NCI-H460 (cell line): ENCODE results near the gene SPOCK3. TPM values are rescaled to one million over a fixed set of nuclear protein-coding genes. Genes with fewer than 3 reads are reported as not detected.
"Not testable (repeated sequence)": the region's sequence is repeated elsewhere in the genome, so short reads cannot be mapped to it uniquely, and the experiment has no call there.

Source experiments
- DNase-seq: peaks from one replicate; pipeline ENCODE4 v3.0.0-alpha.2; 2016; ENCODE audit warnings: low read depth; ENCODE audit errors: extremely low read depth
- total RNA-seq: library from RNA; depleted of rRNA; stranded (reverse); fragments of >200 nt; shearing (Covaris generic); gene quantifications from 2 replicates; pipeline ENCODE4 v1.2.3, GENCODE V29; 2014

The SPOCK3 gene
- total RNA-seq, 1 experiment from 2014 or later: 0.20 TPM

DNA sequence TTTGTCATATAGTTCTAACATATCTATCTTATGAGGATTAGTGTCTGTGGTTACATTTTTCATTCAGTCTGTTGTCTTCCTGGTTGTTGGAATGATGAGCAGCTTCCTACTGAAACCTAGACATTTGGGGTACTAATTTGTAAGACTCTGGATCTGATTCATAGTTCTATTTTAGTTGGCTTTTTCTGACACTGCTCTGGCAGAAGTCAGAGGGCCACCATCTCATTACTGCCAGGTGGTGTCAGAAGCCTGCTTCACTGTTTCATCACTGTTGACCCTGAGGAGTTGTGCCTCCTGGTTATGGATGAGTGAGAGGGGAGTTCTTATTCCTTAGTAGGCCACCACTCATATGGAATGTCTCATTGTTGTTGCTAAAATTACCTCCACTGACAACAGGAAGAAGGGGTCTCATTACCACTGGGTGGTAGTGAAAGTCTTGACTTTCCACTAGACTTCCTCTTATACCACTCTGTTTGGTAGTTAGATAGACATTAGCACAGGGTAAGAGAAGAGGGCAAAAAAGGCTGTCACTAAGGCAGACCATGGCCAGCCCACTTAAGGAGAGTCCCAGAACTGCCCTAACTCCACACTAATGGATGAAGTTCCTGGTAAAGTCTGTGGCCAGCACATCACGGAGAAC, 395.2 kb downstream of the SPOCK3 start:
- DNase-seq: no peak

DNA sequence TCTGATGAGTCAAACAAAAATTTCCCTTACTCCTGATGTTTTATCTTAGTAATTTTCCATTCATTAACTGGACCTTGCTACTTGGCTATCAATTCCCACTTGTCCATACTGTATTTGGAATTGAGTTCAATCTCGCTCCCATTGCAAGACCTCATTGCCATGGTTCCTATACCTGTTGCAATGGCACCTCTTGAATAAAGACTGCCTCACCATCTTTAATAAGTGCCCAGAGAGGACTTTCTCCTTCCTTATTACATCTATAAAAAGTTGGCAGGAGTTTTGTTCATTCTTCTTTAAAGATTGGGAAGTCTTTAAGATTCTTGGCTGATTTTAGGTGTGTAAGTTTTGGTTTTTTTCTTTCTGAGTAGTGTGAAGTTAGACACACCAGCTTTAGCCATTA, 397.4 kb downstream of the SPOCK3 start:
- no peak for DNase-seq

DNA sequence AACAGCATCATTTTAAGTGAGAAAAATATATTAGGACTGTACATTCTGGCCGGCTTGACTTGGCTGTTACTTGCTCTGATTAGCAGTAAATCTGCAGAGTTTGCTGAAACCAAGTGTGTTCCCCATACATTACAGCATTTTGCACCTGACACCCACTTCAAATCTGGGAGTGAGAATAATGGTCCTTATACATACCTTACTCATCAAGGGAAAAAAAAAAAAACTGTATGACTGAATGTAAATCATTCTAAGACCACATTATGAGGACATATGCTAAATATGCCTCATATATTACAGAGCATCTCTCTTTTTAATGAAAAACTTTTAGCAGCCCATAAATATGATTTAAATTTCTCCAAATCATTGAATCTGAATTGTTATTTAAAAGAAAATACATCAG, 406.7 kb downstream of the SPOCK3 start:
- DNase-seq: no peak

GRCh38 chr4:166827167-166827566, 407.1 kb downstream of the SPOCK3 start:
- DNase-seq: no peak

DNA sequence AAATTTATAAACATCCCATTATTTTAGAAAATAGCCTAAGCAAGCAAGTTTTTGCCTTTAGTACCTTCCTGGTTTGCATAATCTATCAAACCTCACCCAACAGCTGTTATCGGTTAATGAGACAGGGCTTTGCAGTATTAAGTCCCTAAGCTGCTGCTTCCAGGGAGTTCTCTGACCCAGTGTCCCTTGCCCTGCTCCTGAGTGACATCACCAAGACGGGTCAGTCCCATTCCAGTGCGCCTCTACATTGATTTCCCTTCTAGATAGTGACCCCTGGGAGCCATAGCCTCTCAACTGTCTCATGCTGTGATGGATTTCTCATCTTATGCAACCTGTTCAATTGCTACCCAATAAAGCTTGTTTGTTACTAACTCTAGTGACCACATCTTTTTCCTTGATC, 410.4 kb downstream of the SPOCK3 start:
- DNase-seq: no peak

DNA sequence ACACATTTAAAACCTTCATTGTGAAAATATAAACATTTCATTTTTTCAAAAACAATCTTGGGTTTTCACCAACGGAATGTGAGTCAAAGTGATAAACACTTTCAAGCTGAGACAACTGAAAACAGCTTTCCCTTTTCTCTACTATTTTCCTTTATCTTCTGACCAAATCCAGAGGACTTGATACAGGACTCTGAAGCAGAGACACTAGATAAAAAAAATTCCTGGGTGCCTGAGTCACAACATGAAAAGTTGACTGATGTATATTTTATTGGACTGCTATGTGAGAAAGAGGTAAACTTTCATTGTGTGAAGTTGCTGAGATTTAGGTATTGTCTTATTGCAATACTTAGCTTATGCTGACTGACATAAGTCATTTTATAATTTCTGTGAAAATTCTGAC, 411.2 kb downstream of the SPOCK3 start:
- no peak for DNase-seq

GRCh38 chr4:166822386-166822785, 411.9 kb downstream of the SPOCK3 start:
- no peak for DNase-seq

DNA sequence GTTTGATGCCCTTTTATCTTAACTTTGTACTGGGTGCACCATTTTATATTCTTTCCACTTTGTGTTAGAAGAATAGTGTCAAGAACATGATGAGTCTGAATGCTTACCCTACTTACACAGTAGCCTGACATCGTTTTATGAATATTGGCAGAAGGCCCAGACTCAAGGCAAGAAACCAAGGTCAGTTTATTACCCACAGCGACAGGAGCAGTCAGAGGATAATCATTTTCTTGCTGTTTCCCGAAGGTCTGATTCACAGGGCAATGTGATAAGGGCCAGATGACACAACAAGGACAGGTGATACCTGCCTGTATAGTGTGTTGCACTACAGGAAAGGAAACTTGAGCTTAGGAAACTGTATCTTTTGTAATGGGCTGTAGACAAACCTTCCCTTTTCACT, 417.4 kb downstream of the SPOCK3 start:
- DNase-seq: no peak

GRCh38 chr4:166808380-166808779, 425.9 kb downstream of the SPOCK3 start:
- DNase-seq: no peak

DNA sequence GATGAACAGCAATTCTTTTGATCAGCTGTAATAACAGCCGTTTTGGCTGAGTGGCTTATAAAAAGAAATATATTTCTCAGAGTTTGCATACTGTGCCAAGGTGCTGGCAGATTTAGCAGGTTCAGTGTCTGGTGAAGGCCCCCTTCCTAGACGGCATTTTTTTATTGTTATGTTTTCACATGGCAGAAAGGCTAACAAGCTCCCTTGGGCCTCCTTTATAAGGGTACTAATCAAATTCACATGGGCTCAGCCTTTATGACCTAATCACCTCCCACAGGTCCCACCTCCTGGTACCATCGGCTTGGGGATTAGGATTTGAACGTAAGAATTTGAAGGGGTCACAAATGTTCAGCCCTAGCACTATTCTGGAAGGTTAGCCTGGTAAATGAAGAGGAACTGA, 431.9 kb downstream of the SPOCK3 start:
- no peak for DNase-seq

DNA sequence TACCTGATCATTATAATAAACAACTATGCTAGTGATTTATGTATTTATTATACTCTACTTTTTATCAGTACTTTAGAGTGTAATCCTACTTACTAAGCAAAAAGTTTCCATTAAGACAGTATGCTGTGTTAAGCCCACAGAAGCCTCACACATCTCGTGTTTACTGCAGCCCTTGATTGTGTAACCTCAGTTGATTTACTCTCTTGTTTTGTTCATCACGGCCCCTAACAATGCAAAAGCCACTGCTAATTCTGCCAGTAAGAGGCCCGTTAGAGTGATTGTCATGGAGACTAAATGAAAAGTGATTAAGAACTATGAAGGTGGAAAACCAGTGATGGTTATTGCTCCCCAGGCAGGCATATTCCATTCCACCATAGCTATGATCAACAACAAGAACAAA, 436.2 kb downstream of the SPOCK3 start:
- DNase-seq: no peak

DNA sequence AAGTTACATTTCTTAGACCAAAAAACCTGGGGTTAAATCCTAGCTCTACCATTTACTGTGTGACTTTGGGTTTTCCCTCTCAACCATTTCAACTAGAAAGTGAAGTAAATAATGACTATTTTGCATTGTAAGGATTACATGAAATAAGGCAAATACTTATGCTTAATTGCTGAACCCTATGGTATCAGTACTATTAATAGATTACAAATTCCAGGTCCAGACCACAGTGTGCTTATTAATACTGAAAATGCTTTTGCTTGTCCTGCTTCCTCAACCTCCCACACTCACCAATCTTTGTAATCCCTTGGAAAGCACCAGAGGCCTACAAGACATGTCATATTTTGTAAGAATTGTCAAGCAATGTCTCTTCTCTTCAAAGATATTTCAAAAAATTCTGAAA, 456.5 kb downstream of the SPOCK3 start:
- DNase-seq: no peak

GRCh38 chr4:166763018-166763417, 471.3 kb downstream of the SPOCK3 start:
- no peak for DNase-seq

- DNase-seq: no peak
Observed at GRCh38 chr4:166741742-166742141, 492.6 kb downstream of the SPOCK3 start.

- not testable (repeated sequence) for DNase-seq
Observed at GRCh38 chr4:166739215-166739614, 495.1 kb downstream of the SPOCK3 start.

GRCh38 chr4:166737430-166737829, 496.9 kb downstream of the SPOCK3 start:
- no peak for DNase-seq

GRCh38 chr4:166735553-166735952, 498.7 kb downstream of the SPOCK3 start:
- no peak for DNase-seq

DNA sequence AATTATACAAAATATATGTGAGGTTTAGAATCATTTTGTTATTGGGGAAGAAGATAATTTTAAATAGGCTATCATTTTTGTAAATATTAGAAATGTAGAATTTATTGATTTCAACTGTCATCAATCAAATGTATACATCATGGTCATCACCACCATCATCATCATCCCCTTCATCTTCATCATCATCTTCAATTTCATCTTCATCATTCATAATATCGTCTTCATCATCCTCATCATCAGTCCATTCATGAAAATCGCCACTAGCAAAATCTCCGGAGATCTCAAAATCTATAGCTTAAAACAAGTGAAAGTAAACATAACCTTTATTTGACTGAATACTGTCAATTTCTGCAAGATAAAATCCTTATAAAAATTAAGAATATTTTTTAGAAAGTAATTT, 499.5 kb downstream of the SPOCK3 start:
- no peak for DNase-seq

DNA sequence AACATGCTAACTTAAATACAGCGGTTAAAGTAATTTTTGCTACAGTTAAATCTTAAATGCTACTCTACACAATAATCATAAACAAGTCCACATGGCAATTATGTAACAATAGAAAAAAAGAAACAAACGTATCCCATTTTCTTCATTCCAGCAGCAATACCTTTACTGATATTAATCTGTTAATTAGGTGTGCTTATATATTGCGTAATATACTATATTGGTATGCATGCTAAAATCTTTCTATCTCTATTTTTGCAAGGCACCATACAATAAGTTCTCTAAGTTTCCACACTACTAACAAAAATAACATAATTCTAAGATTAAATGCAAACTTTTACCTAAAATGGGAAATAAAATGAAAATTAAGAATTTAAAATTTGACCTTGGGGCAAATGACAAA, 500.6 kb downstream of the SPOCK3 start:
- no peak for DNase-seq

DNA sequence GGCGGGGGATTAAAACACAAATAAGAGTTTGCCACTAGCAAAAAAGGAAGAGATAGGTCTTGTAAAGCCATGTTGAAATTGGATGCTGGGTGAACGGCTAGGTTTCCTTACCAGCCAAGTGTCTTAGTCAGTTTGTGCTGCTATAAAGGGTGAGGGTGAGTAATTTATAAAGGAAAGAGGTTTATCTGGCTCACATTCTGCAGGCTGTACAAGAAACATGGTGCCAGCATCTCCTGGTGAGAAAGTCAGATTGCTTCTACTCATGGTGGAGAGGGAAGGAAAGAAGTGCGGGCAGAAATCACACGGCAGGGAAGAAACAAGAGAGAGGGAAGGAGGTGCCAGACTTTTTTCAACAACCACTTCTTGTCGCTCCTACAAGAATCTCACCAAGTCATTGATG, 507.5 kb downstream of the SPOCK3 start:
- DNase-seq: no peak

GRCh38 chr4:166724369-166724768, 509.9 kb downstream of the SPOCK3 start:
- DNase-seq: no peak

DNA sequence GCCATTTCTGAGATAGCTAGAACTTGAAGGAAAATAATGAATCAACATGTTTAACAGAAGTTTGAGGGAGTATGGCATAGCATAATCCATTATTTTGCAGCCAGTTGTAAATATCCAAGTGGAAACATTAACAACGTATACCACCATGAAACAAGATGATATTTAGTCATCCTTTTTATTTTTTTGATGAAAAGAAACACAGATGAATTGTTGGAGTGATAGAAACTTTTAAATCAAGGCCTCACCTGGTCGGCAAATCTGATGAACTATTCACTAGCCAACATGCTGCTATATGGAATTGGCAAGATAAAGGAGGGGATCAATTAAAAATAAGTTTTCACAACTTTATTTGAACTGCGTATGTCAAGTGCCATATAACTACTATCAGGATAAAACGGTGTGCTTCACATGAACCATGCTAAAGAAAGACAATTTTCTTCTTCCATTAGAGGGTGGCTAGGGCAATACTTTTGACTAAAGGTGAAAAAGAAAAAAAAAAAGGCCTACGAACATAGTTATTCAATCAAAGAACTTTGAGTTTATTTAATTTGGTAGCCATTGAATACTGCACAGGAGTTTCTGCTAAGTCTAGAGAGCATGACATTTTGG, 510.7 kb downstream of the SPOCK3 start:
- no peak for DNase-seq
